Choroid plexus epithelial cell (primary cell): Measurements from ENCODE around the gene SNRPA.

Experiments used
- DNase-seq: peaks from one replicate; pipeline ENCODE4 v3.0.0-alpha.2; 2010; ENCODE audit warnings: low read depth
- H3K4me3 ChIP-seq: 2 replicates; pipeline ENCODE4 v1.5.1; 2011; ENCODE audit warnings: low read depth, mild to moderate bottlenecking, control low read depth, low read length, moderate library complexity
- TF ChIP-seq, protein P1 (sequence below): conservative IDR thresholded peaks from 2 replicates; pipeline ENCODE4 v1.5.1; 2011; ENCODE audit warnings: low read depth, mild to moderate bottlenecking, control low read depth, inconsistent platforms, low read length, moderate library complexity

SNRPA gene

GRCh38 chr19:40705950-40706619 lies 44.9 kb upstream of the SNRPA start:
- no peak for DNase-seq
- TF ChIP-seq, protein P1, sequence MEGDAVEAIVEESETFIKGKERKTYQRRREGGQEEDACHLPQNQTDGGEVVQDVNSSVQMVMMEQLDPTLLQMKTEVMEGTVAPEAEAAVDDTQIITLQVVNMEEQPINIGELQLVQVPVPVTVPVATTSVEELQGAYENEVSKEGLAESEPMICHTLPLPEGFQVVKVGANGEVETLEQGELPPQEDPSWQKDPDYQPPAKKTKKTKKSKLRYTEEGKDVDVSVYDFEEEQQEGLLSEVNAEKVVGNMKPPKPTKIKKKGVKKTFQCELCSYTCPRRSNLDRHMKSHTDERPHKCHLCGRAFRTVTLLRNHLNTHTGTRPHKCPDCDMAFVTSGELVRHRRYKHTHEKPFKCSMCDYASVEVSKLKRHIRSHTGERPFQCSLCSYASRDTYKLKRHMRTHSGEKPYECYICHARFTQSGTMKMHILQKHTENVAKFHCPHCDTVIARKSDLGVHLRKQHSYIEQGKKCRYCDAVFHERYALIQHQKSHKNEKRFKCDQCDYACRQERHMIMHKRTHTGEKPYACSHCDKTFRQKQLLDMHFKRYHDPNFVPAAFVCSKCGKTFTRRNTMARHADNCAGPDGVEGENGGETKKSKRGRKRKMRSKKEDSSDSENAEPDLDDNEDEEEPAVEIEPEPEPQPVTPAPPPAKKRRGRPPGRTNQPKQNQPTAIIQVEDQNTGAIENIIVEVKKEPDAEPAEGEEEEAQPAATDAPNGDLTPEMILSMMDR: no peak
- no peak overlapping the region for H3K4me3 ChIP-seq

GRCh38 chr19:40707615-40708014 lies 43.4 kb upstream of the SNRPA start:
- H3K4me3 ChIP-seq: no peak overlapping the region
- DNase-seq: no peak
- TF ChIP-seq, protein P1: no peak

DNA sequence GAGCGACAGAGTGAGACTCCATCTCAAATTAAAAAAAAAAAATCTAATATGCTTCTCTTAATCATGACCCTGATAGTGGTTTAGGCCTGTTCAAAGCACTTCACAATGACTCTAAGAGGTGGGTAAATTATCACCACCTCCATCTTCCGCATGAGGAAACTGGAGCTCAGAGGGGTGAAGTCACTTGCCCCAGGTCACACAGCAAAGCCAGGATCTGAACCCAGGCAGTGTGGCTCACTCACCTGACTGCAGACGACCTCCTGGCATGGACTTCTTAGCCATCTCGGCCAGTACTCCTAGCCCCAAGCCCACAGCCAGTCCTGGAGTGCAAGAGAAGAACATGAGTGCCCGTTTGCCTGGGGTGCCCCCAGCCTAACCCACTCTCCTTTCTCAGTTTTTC lies 41.2 kb upstream of the SNRPA start:
- DNase-seq: no peak
- H3K4me3 ChIP-seq: no peak overlapping the region
- TF ChIP-seq, protein P1: no peak

- TF ChIP-seq, protein P1: no peak
- no peak overlapping the region for H3K4me3 ChIP-seq
- DNase-seq: no peak
Measured at GRCh38 chr19:40713939-40714338, 37.1 kb upstream of the SNRPA start.

GRCh38 chr19:40714441-40715299 lies 36.3 kb upstream of the SNRPA start:
- peak; percentile 95 for DNase-seq
- TF ChIP-seq, protein P1: no peak
- peak overlapping the region; percentile 81 for H3K4me3 ChIP-seq

DNA sequence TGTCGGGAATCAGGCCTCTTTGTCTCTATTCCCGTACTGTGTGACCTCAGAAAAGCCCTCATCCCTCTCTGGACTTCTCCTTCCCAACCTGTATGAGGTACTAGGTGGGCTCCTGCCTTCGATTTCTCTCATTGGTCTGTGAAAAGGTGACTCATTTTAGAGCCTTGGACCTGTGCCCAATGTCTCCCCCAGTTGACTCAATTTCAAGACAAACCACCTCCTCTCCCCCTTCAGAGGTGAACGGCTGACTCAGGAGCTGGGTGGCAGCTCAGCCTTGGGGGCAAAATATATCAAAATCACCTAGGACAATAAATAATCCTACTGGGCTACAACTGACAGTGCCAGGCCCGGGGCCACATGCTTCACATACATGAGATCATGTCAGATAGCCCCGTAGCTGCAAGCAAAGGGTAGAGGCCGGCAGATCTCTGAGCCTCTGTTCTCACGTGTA lies 34.9 kb upstream of the SNRPA start:
- peak overlapping the region; percentile 81 for H3K4me3 ChIP-seq
- TF ChIP-seq, protein P1: no peak
- peak; percentile 87 for DNase-seq
